GM12878 (cell line): ENCODE results near the gene ZBTB18. TPM values are rescaled to one million over a fixed set of nuclear protein-coding genes. Genes with fewer than 3 reads are reported as not detected.

Experiments
- DPF2 ChIP-seq: fragments of 450-650 bp; IDR thresholded peaks from 2 replicates; pipeline ENCODE4 v1.6.1; 2017; ENCODE audit warnings: mild to moderate bottlenecking
- E2F4 ChIP-seq: IDR thresholded peaks from 2 replicates; pipeline ENCODE4 v1.6.1; 2012; ENCODE audit warnings: low read depth, low read length, improper control_type of control experiment
- E4F1 ChIP-seq: fragments of 450-650 bp; IDR thresholded peaks from 2 replicates; pipeline ENCODE4 v1.6.1; 2018; ENCODE audit warnings: borderline replicate concordance, mild to moderate bottlenecking; ENCODE audit not compliant: partially characterized antibody
- EED ChIP-seq: sonication (generic); IDR thresholded peaks from 2 replicates; pipeline ENCODE4 v1.6.1; 2016; ENCODE audit warnings: antibody characterized with exemption, low read depth
- EZH2 ChIP-seq: IDR thresholded peaks from 2 replicates; pipeline ENCODE4 v1.6.1; 2012; ENCODE audit warnings: low read depth, mild to moderate bottlenecking, control low read depth, inconsistent platforms, low read length, borderline replicate concordance; ENCODE audit not compliant: control insufficient read depth
- IRF3 ChIP-seq: fragments of 450-650 bp; IDR thresholded peaks from 2 replicates; pipeline ENCODE4 v1.6.1; 2014; ENCODE audit warnings: mild to moderate bottlenecking
- IRF5 ChIP-seq: fragments of 450-650 bp; IDR thresholded peaks from 2 replicates; pipeline ENCODE4 v1.6.1; 2017; ENCODE audit warnings: borderline replicate concordance
- PAX8 ChIP-seq: fragments of 450-650 bp; IDR thresholded peaks from 2 replicates; pipeline ENCODE4 v1.6.1; 2017; ENCODE audit warnings: mild to moderate bottlenecking, moderate library complexity
- PBX3 ChIP-seq: IDR thresholded peaks from 2 replicates; pipeline ENCODE4 v1.6.1; 2011; ENCODE audit warnings: mild to moderate bottlenecking, low read depth, low read length, moderate library complexity; ENCODE audit not compliant: insufficient replicate concordance
- SREBF1 ChIP-seq: IDR thresholded peaks from 2 replicates; pipeline ENCODE4 v1.6.1; 2012; ENCODE audit warnings: mild to moderate bottlenecking, low read length
- TARDBP ChIP-seq: IDR thresholded peaks from 2 replicates; pipeline ENCODE4 v1.6.1; 2016; ENCODE audit warnings: borderline replicate concordance
- TCF3 ChIP-seq: IDR thresholded peaks from 2 replicates; pipeline ENCODE4 v1.6.1; 2012; ENCODE audit warnings: low read depth, mild to moderate bottlenecking, low read length, borderline replicate concordance; ENCODE audit not compliant: insufficient read depth
- ZBED1 ChIP-seq: IDR thresholded peaks from 2 replicates; pipeline ENCODE4 v1.6.1; 2016; ENCODE audit warnings: borderline replicate concordance
- ZBTB33 ChIP-seq: fragments of 450-650 bp; IDR thresholded peaks from 2 replicates; pipeline ENCODE4 v1.6.1; 2017; ENCODE audit warnings: mild to moderate bottlenecking
- ZNF592 ChIP-seq: fragments of 450-650 bp; IDR thresholded peaks from 2 replicates; pipeline ENCODE4 v1.6.1; 2017; ENCODE audit warnings: mild to moderate bottlenecking, moderate library complexity
- polyA plus RNA-seq, 11 experiments: library from polyadenylated mRNA; depleted of rRNA in 4 of 11; unstranded in 6 of 11; stranded (reverse) in 5 of 11; fragments of >200 nt; fragmentation: Nextera tagmentation in 4 of 11; fragmentation: Illumina TruSeq in 1 of 11; extraction: Ambion mirVana in 4 of 11; extraction: Trizol in 1 of 11; gene quantifications; 1 replicate in 1 of 11; 2 replicates in 10 of 11; pipeline versions ENCODE4 v1.2.1 to v1.2.3, GENCODE V29; 2011 to 2016; ENCODE audit warnings: inconsistent platforms in 2 of 11, missing spikeins in 2 of 11, low read depth in 1 of 11
- total RNA-seq, 4 experiments: library from RNA; depleted of rRNA in 3 of 4; stranded (reverse); fragments of >200 nt in 3 of 4; fragmentation: Illumina TruSeq in 1 of 4; extraction: Trizol in 1 of 4; gene quantifications; 2 replicates each; pipeline versions ENCODE4 v1.2.1 to v1.2.3, GENCODE V29; 2013 to 2021

The ZBTB18 gene
- total and polyA plus RNA-seq, 10 of the 15 experiments (the other 5 are each of a cell fraction or from before 2014, with no cell fraction given) = 0.27 to 8.6 (median 6.1) TPM

GRCh38 chr1:244049162-244050013 lies 1.7 kb upstream of the ZBTB18 start (continued):
- TF ChIP-seq ZNF592 = no peak
- TF ChIP-seq E2F4 = no peak
- no peak for TF ChIP-seq TCF3
- TF ChIP-seq ZBED1 = no peak
- TF ChIP-seq EZH2 = no peak
- no peak for TF ChIP-seq IRF3
- TF ChIP-seq IRF5 = no peak
- no peak for TF ChIP-seq ZBTB33
- TF ChIP-seq DPF2 = no peak
- TF ChIP-seq EED = peak; percentile 29; the same call in 1 of the 2 replicates
- no peak for TF ChIP-seq TARDBP
- no peak for TF ChIP-seq PAX8
- no peak for TF ChIP-seq E4F1
- TF ChIP-seq PBX3 = peak; percentile 32
- TF ChIP-seq SREBF1 = no peak
